Measurements from ENCODE around the gene CYTH1.

CYTH1 gene

GRCh38 chr17:78818152-78818846 lies 36.2 kb upstream of the CYTH1 start:
- Mint-ChIP-seq H3K4me1 (ENCODE audit: low read depth) (peaks cover 44% of the 10 kb centered on the region), H3K36me3 (ENCODE audit: low read depth) (peaks cover 61% of the 10 kb centered on the region), H3K27ac (peak overlapping the region; percentile 96), H3K9me3 (no peaks in the 10 kb centered on the region), H3K27me3 (ENCODE audit: low read depth) (no peaks in the 10 kb centered on the region), H3K4me3 (peak overlapping the region; percentile 78)

- H3K27ac Mint-ChIP-seq = peak overlapping the region; percentile 96
- H3K9me3 Mint-ChIP-seq = no peaks in the 10 kb centered on the region
- H3K27me3 Mint-ChIP-seq (ENCODE audit: low read depth) = no peaks in the 10 kb centered on the region
- peaks cover 57% of the 10 kb centered on the region for H3K36me3 Mint-ChIP-seq (ENCODE audit: low read depth)
- peaks cover 49% of the 10 kb centered on the region for H3K4me1 Mint-ChIP-seq (ENCODE audit: low read depth)
- peak overlapping the region; percentile 70 for H3K4me3 Mint-ChIP-seq
These were observed 35.0 kb upstream of the CYTH1 start for GRCh38 chr17:78817123-78817522.

GRCh38 chr17:78815696-78816095 lies 33.6 kb upstream of the CYTH1 start:
- Mint-ChIP-seq H3K4me1 (ENCODE audit: low read depth) (peaks cover 44% of the 10 kb centered on the region), H3K4me3 (no peak overlapping the region), H3K9me3 (no peaks in the 10 kb centered on the region), H3K27ac (no peak overlapping the region), H3K36me3 (ENCODE audit: low read depth) (peaks cover 55% of the 10 kb centered on the region), H3K27me3 (ENCODE audit: low read depth) (no peaks in the 10 kb centered on the region)

- Mint-ChIP-seq H3K9me3 (no peaks in the 10 kb centered on the region), H3K36me3 (ENCODE audit: low read depth) (peaks cover 49% of the 10 kb centered on the region), H3K27ac (peak overlapping the region; percentile 69), H3K4me1 (ENCODE audit: low read depth) (peaks cover 26% of the 10 kb centered on the region), H3K27me3 (ENCODE audit: low read depth) (no peaks in the 10 kb centered on the region), H3K4me3 (peak overlapping the region; percentile 37)
These were observed 30.8 kb upstream of the CYTH1 start for GRCh38 chr17:78812855-78813254.

- H3K36me3 Mint-ChIP-seq (ENCODE audit: low read depth) = peaks cover 58% of the 10 kb centered on the region
- peak overlapping the region; percentile 55 for H3K27ac Mint-ChIP-seq
- peaks cover 40% of the 10 kb centered on the region for H3K4me1 Mint-ChIP-seq (ENCODE audit: low read depth)
These were observed 26.1 kb upstream of the CYTH1 start for GRCh38 chr17:78808163-78808562.

GRCh38 chr17:78806451-78806850 lies 24.4 kb upstream of the CYTH1 start:
- H3K27ac Mint-ChIP-seq = peak overlapping the region; percentile 88
- H3K27me3 Mint-ChIP-seq (ENCODE audit: low read depth) = no peaks in the 10 kb centered on the region
- peaks cover 34% of the 10 kb centered on the region for H3K4me1 Mint-ChIP-seq (ENCODE audit: low read depth)
- H3K9me3 Mint-ChIP-seq = no peaks in the 10 kb centered on the region
- H3K4me3 Mint-ChIP-seq = peak overlapping the region; percentile 34
- H3K36me3 Mint-ChIP-seq (ENCODE audit: low read depth) = peaks cover 60% of the 10 kb centered on the region

More at GRCh38 chr17:78808163-78808562, 26.1 kb upstream of the CYTH1 start:
- Mint-ChIP-seq H3K9me3 (no peaks in the 10 kb centered on the region), H3K4me3 (no peak overlapping the region), H3K27me3 (ENCODE audit: low read depth) (no peaks in the 10 kb centered on the region)

GRCh38 chr17:78805301-78805700 lies 23.2 kb upstream of the CYTH1 start:
- Mint-ChIP-seq H3K36me3 (ENCODE audit: low read depth) (peaks cover 55% of the 10 kb centered on the region), H3K9me3 (no peaks in the 10 kb centered on the region), H3K4me1 (ENCODE audit: low read depth) (peaks cover 34% of the 10 kb centered on the region), H3K27ac (peak overlapping the region; percentile 88), H3K4me3 (peak overlapping the region; percentile 50), H3K27me3 (ENCODE audit: low read depth) (no peaks in the 10 kb centered on the region)

GRCh38 chr17:78804777-78805176 lies 22.7 kb upstream of the CYTH1 start:
- Mint-ChIP-seq H3K4me1 (ENCODE audit: low read depth) (peaks cover 35% of the 10 kb centered on the region), H3K9me3 (no peaks in the 10 kb centered on the region), H3K4me3 (peak overlapping the region; percentile 50), H3K36me3 (ENCODE audit: low read depth) (peaks cover 58% of the 10 kb centered on the region), H3K27ac (peak overlapping the region; percentile 88), H3K27me3 (ENCODE audit: low read depth) (no peaks in the 10 kb centered on the region)

- no peaks in the 10 kb centered on the region for H3K9me3 Mint-ChIP-seq
- peak overlapping the region; percentile 67 for H3K4me3 Mint-ChIP-seq
- peak overlapping the region; percentile 45 for H3K27ac Mint-ChIP-seq
- H3K4me1 Mint-ChIP-seq (ENCODE audit: low read depth) = peaks cover 45% of the 10 kb centered on the region
- peaks cover 63% of the 10 kb centered on the region for H3K36me3 Mint-ChIP-seq (ENCODE audit: low read depth)
- no peaks in the 10 kb centered on the region for H3K27me3 Mint-ChIP-seq (ENCODE audit: low read depth)
These were observed 21.2 kb upstream of the CYTH1 start for GRCh38 chr17:78803186-78803845.

GRCh38 chr17:78802459-78802858 lies 20.4 kb upstream of the CYTH1 start:
- Mint-ChIP-seq H3K4me3 (no peak overlapping the region), H3K36me3 (ENCODE audit: low read depth) (peaks cover 70% of the 10 kb centered on the region), H3K4me1 (ENCODE audit: low read depth) (peaks cover 46% of the 10 kb centered on the region), H3K9me3 (no peaks in the 10 kb centered on the region), H3K27ac (no peak overlapping the region), H3K27me3 (ENCODE audit: low read depth) (no peaks in the 10 kb centered on the region)

- Mint-ChIP-seq H3K36me3 (ENCODE audit: low read depth) (peaks cover 67% of the 10 kb centered on the region), H3K4me3 (no peak overlapping the region), H3K9me3 (no peaks in the 10 kb centered on the region), H3K4me1 (ENCODE audit: low read depth) (peaks cover 46% of the 10 kb centered on the region), H3K27ac (no peak overlapping the region), H3K27me3 (ENCODE audit: low read depth) (no peaks in the 10 kb centered on the region)
These were observed 19.9 kb upstream of the CYTH1 start for GRCh38 chr17:78802008-78802407.

GRCh38 chr17:78800132-78800931 lies 18.3 kb upstream of the CYTH1 start:
- no peak overlapping the region for H3K4me3 Mint-ChIP-seq
- H3K27me3 Mint-ChIP-seq (ENCODE audit: low read depth) = no peaks in the 10 kb centered on the region
- H3K9me3 Mint-ChIP-seq = no peaks in the 10 kb centered on the region
- H3K27ac Mint-ChIP-seq = peak overlapping the region; percentile 10
- H3K36me3 Mint-ChIP-seq (ENCODE audit: low read depth) = peaks cover 66% of the 10 kb centered on the region
- peaks cover 34% of the 10 kb centered on the region for H3K4me1 Mint-ChIP-seq (ENCODE audit: low read depth)

- H3K27me3 Mint-ChIP-seq (ENCODE audit: low read depth) = no peaks in the 10 kb centered on the region
- no peaks in the 10 kb centered on the region for H3K9me3 Mint-ChIP-seq
- peaks cover 26% of the 10 kb centered on the region for H3K4me1 Mint-ChIP-seq (ENCODE audit: low read depth)
- H3K27ac Mint-ChIP-seq = peak overlapping the region; percentile 79
- H3K36me3 Mint-ChIP-seq (ENCODE audit: low read depth) = peaks cover 63% of the 10 kb centered on the region
- peak overlapping the region; percentile 25 for H3K4me3 Mint-ChIP-seq
These were observed 16.9 kb upstream of the CYTH1 start for GRCh38 chr17:78798695-78799559.
